Measurements from ENCODE around the gene FDX2.

FDX2 gene

GRCh38 chr19:10356431-10356830 is 40.6 kb upstream of the FDX2 start:
- TF ChIP-seq CTCF (conservative IDR thresholded peaks at IDR 0.05; ENCODE audit: control insufficient read depth, insufficient read depth, low read depth, low read length) = no peak
- DNase-seq (ENCODE audit: low read depth) = no peak
- no peak overlapping the region for H3K4me3 ChIP-seq (ENCODE audit: control insufficient read depth, low read depth, low read length)

GRCh38 chr19:10353793-10354391 is 38.1 kb upstream of the FDX2 start:
- no peak for TF ChIP-seq CTCF (conservative IDR thresholded peaks at IDR 0.05; ENCODE audit: control insufficient read depth, insufficient read depth, low read depth, low read length)
- DNase-seq (ENCODE audit: low read depth) = peak; percentile 41
- no peak overlapping the region for H3K4me3 ChIP-seq (ENCODE audit: control insufficient read depth, low read depth, low read length)

- TF ChIP-seq CTCF (conservative IDR thresholded peaks at IDR 0.05; ENCODE audit: control insufficient read depth, insufficient read depth, low read depth, low read length) = no peak
- DNase-seq (ENCODE audit: low read depth) = peak; percentile 40
- no peak overlapping the region for H3K4me3 ChIP-seq (ENCODE audit: control insufficient read depth, low read depth, low read length)
Observed at GRCh38 chr19:10352764-10353671, 37.2 kb upstream of the FDX2 start.

GRCh38 chr19:10346509-10346908 is 30.7 kb upstream of the FDX2 start:
- no peak for TF ChIP-seq CTCF (conservative IDR thresholded peaks at IDR 0.05; ENCODE audit: control insufficient read depth, insufficient read depth, low read depth, low read length)
- peak; percentile 76 for DNase-seq (ENCODE audit: low read depth)

GRCh38 chr19:10344780-10345179 is 29.0 kb upstream of the FDX2 start:
- no peak for TF ChIP-seq CTCF (conservative IDR thresholded peaks at IDR 0.05; ENCODE audit: control insufficient read depth, insufficient read depth, low read depth, low read length)
- DNase-seq (ENCODE audit: low read depth) = no peak
- H3K4me3 ChIP-seq (ENCODE audit: control insufficient read depth, low read depth, low read length) = no peak overlapping the region

More at GRCh38 chr19:10346509-10346908, 30.7 kb upstream of the FDX2 start:
- H3K4me3 ChIP-seq (ENCODE audit: control insufficient read depth, low read depth, low read length) = no peak overlapping the region

GRCh38 chr19:10343495-10343894 is 27.7 kb upstream of the FDX2 start:
- no peak for TF ChIP-seq CTCF (conservative IDR thresholded peaks at IDR 0.05; ENCODE audit: control insufficient read depth, insufficient read depth, low read depth, low read length)
- DNase-seq (ENCODE audit: low read depth) = no peak
- H3K4me3 ChIP-seq (ENCODE audit: control insufficient read depth, low read depth, low read length) = no peak overlapping the region
